NCI-H1417 (cell line): ENCODE data around the gene GPRIN3.

Experiments used
- DNase-seq, 3 experiments: peaks; one replicate each; lab custom pipeline; 2025; lab: John Stamatoyannopoulos, UW

GPRIN3 gene

DNA sequence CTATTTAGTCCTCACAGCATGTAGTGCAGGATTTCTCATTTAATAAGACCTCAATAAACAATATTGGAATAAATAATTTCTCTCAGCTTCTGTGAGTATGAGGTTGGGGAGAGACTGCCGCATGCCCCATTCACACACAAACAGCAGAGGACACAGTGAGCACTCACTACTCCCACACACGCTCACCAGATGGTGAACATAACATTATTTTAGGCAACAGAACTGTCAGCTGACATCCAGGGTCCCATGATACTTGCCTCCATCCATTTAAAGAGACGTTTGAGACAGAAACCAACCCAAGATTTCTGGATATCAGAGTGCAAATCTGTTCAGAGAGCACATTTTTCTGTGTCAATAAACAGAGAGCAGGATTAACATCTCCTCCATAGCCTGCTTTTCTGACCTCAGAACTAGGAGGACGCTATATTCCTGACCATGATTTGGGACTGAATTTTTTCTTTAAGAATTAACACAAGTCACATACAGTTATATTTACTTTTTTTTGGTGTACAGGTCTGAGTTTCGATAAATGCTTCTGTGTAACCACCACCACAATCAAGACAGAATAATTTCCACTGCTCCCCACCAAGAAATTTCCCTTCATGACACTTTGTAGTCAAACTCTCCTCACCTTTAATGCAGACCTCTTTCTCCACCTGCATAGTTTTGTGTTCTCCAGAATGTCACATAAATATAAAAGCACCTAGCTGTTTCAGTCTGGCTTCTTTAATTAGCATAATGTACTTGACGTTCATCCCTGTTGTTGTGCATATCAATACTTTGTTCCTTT lies 16.7 kb downstream of the GPRIN3 start:
- DNase-seq: no peak

DNA sequence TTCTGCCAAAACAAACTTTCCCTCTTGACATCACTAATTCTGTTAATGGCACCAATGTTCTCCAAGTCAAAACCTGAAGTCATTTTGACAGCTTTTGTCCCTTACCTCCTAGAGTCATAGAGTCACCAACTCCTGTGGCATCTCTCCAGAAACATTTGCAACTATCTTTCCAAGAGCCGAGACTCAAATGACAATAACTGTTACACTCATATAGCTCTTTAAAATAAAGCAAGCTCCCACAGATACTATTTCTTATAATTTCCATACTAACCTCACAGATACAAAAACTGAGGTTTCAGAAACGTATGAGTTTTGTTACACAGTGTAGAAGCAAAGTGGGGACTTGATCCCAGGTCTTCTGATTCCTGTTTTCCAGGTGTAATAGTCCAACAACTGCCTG lies 18.3 kb downstream of the GPRIN3 start:
- DNase-seq: no peak

- no peak for DNase-seq
Measured at GRCh38 chr4:89288430-89288829, 19.2 kb downstream of the GPRIN3 start.

DNA sequence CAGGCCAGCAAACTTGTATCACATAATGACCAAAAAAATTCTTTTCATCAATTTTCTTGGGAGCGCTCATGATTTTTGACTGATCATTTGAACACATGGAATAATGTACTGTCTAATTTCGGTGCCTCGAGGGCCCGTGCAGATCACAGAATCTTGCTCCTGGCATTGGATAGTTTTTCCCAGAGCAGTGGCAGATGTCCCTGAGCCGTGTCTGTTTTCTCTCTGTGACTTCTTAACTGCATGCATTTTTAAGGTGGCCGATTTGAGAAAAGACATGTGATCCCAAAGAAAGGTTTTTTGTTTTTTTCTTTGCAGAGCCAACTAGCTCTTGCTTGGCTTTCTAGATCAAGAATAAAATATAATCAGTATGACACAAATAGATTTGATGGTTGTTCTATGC lies 19.7 kb downstream of the GPRIN3 start:
- no peak for DNase-seq

GRCh38 chr4:89285745-89286144 lies 21.9 kb downstream of the GPRIN3 start:
- no peak for DNase-seq

GRCh38 chr4:89284828-89285227 lies 22.8 kb downstream of the GPRIN3 start:
- no peak for DNase-seq

- DNase-seq: no peak
Measured at GRCh38 chr4:89284020-89284424, 23.6 kb downstream of the GPRIN3 start.

DNA sequence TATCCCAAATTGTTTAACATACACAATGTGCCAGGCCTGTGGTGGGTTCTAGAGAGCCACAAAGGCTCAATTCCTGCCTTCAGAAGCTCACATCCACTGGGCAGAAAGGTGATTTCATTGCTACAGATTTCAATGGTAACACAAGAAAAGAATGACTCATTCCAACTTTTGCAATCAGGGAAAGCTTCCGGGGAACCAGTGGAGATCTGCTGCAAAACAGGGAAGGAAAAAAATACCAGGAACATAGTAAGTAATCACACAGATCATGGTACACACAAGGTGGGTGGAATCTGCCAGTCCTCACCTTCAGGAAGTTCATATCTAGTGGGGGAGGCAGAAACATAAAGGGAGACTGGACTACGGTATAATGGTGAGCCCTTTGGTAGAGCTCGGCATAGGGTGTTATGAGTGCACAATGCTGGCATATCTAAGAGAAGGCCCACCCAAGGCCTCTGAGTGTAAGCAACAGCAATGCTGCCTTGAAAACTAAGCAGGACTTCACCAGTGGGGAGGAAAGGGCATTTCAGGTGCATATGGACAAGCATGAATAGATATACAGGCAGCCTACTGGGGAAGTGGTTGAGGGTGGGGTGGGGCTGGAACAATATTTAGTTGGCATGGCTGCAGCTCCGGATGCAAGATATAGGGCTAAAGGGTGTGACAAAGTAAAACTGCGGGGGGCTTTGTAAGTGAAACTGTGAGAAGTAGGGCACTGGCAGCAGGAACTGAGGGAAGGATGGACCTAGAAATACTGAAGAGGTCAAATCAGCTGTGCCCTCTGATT lies 24.2 kb downstream of the GPRIN3 start:
- no peak for DNase-seq

DNA sequence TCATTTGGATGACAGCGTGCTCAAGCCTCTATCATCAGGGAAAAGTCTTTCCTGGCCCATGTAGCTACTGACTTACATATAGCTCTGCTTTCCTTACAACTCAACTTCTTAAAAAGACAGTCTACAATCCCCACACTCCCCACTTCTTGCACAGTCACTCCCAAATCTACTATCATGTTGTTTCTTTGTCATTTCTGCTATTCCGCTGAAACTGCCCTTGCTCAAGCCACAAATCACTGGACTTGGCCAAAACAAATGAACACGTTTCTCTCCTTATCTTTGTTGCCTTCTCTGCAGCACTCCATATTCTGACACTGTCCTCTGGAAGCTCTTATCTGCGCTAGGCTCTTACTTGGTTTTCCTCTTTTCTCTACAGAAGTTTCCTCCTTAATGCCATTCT lies 28.2 kb downstream of the GPRIN3 start:
- no peak for DNase-seq

DNA sequence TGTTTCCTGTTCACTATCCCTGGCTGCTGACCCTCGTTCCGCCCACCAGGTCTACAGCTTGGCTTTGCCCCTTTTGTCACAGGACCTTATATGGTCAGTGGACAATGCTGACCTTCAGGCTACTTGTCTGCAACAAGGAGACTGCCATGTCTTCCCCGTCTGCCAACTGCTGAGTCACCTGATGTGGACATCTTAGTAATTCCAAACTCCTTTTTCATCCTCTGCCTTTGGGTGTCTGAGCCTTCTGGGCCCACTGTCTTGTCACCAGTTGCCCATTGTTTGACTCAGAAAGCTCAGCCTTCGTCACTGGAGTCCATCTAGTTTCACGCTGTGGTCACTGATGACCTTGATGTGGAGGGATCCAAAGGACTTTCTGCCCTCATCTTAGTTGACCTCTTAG lies 30.2 kb downstream of the GPRIN3 start:
- DNase-seq: no peak

DNA sequence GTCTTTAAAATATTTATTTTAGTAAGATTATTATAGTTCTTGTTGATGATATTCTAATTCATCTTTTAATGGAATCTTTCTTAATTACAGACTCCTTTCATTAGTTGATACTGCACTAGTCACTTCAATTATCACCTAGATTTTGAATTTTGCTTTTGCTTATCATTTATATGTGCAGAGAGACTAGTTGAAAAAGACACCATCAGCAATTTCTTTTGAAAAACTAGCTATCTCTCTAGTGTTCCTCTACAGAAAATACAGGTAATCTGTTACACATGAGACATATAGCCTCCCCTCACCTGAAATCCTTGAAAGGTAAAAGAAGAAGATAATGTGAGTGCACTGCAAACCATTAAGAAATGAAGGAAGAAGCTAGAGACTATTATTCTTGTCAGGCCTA lies 31.3 kb downstream of the GPRIN3 start:
- DNase-seq: no peak

DNA sequence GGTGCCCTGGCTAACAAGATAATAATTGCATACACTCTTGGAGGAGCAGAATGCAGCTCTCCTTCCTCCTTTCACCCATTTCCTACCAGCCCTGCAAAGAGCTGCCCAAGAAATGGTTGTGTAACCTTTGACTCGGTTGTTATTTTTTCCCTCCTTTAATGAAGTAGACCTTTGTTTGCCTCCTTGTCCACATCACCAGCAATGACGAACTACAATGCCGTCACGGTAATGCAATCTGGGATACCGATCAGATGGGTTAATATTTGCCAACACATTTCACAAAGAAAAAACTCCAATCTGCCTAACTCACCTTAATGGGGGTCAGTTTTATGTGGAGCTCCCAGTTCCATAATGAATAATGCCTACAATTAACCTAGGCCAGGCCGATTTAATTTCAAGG lies 32.0 kb downstream of the GPRIN3 start:
- DNase-seq: no peak

DNA sequence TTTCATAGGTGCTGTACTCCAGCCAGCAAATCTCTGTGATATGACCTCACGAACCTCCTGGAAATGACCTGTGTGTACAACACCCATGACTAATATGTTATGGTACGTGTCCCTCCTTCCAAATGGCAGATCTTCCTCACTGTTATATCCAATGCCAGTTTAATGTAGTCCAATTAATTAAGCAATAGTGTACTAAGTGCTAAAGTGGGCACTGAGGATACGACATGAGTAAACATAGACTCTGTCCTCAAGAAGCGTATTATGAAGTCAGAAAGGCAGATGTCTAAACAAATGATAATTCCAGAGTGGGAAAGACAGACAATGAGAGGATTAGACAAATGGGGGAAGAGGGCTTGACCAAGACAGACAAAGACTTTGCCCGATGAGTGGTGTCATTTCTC lies 33.9 kb downstream of the GPRIN3 start:
- peak in 1 of 3 experiments; percentile 22 for DNase-seq

- DNase-seq: no peak
Measured at GRCh38 chr4:89270792-89271191, 36.8 kb downstream of the GPRIN3 start.

GRCh38 chr4:89269121-89269666 lies 38.4 kb downstream of the GPRIN3 start:
- DNase-seq: no peak

GRCh38 chr4:89268679-89269078 lies 38.9 kb downstream of the GPRIN3 start:
- DNase-seq: no peak

DNA sequence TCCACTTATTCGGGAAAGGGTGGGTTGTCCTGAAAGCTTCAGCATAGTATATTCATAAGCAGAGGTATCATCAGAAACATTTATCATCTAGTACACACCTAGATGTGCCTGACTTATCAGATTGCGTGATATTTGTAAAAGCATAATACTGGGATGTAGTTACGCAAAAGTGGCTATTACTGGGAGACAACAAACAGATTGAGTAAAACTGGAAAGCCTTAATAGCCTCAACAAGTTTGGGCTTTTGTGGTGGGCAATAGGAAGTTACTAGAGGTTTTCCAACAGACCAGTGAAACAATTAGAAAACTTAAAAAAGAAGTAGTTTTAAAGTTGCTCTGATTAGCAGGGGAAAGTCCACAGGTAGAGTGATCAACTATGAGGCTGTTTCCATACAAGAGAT lies 39.8 kb downstream of the GPRIN3 start:
- no peak for DNase-seq

GRCh38 chr4:89267392-89267791 lies 40.2 kb downstream of the GPRIN3 start:
- no peak for DNase-seq

GRCh38 chr4:89266128-89266527 lies 41.5 kb downstream of the GPRIN3 start:
- DNase-seq: no peak

- DNase-seq: no peak
Measured at GRCh38 chr4:89263265-89263664, 44.3 kb downstream of the GPRIN3 start.

GRCh38 chr4:89259301-89260028 lies 48.1 kb downstream of the GPRIN3 start:
- DNase-seq: no peak

GRCh38 chr4:89258506-89258905 lies 49.1 kb downstream of the GPRIN3 start:
- DNase-seq: no peak

DNA sequence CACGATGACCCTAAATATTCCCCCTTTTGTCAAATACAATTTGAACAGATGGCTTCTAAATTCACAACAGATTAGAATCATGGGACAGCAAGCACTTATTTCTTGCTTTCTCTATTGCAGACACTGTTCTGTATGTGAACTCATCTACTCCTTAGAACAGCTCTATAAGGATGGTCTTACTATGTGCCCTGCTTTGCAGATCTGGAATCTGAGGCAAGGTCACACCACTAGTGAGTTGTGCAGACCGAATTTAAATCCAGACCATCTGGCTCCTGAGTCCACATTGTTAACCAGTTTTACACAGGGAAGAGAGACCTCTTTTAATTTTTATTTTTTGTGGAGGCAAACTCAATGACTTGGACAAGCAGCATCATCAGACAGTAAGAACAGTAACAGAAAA lies 50.2 kb downstream of the GPRIN3 start:
- DNase-seq: no peak
